Measurements from ENCODE around the gene PROSER2. TPM values are rescaled to one million over a fixed set of nuclear protein-coding genes. Genes with fewer than 3 reads are reported as not detected.
A peak's percentile ranks its signal among the peaks of the same experiment; 100 is the strongest.

The PROSER2 gene
- total and polyA plus RNA-seq, 9 of the 15 experiments (the other 6 are each of a cell fraction or from before 2014, with no cell fraction given): 0.62 to 14.8 (median 2.9) TPM

DNA sequence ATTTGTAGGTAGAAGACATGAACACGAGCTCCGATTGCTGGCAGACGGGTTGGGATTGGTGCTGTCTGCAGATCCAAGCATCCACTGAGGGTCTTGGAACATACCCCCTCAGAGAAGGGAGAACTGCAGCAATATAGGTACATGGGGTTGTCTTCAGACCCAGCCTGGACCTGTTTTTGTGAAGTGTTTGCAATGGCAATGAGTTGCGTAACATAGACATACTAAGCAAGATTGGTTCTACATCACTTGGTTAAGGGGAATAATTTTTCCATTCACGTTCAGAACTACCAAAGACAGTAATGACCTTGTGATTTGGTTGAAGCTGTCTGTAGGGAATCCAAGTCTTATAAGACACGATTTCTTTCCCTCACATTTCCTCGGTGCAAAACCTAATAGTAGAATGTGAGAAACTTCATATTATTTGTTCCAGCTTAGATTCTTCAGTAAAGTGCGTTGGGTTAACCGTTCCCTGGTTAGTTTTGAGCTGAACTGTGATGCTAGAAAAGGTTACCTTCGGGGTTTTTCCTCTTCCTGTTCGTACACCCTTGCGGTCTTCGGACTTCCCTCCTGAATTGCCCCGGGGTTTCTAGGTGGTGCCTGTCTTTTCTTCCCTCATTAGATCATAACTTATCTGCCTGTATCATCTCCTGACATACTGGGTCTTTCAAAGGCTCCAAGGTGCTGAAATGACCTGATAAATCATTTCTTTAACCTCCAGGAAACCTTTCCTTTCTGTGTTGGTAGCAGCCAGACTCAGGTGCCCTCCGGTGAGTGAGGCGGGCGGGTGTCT is 14.4 kb downstream of the PROSER2 start:
- POLR2A ChIA-PET: interaction anchor here (0.5 to 1.3 kb wide), 2 partner anchors 9 to 379 kb away, joined by 3 to 4 read pairs; no protein-coding TSS in a partner anchor
- no peaks in the 10 kb centered on the region for H3K27me3 ChIP-seq (ENCODE audit: control insufficient read depth in 2 of 2, insufficient read depth in 2 of 2, low read length in 2 of 2)
- in situ Hi-C loops (cut with MboI) (no loop called here), intact Hi-C loops (cut with micrococcal nuclease) (no loop called here)
- H3K4me3 ChIP-seq: no peak overlapping the region
- ATAC-seq (no peak), DNase-seq (ENCODE audit: extremely low read depth in 1 of 4, low spot score in 3 of 4) (no peak), FAIRE-seq (peak; percentile 19)
- H4K20me1 ChIP-seq (replicated peaks; ENCODE audit: control insufficient read depth, insufficient read depth, low read length): no peaks in the 10 kb centered on the region
- no peaks in the 10 kb centered on the region for H3K9me3 ChIP-seq (replicated peaks; ENCODE audit: control insufficient read depth, insufficient read depth, low read depth, low read length)
- no peak overlapping the region for H2AFZ ChIP-seq (ENCODE audit: low read depth, low read length)
- WGBS (ENCODE audit: insufficient coverage, low coverage, missing lambda C conversion rate): 62% methylated on average over 17 of the region's 17 CpGs
- TF ChIP-seq CEBPB (tag; IDR thresholded peaks at IDR 0.05) (peak; percentile 91), KAT8 (IDR thresholded peaks at IDR 0.05; ENCODE audit: low read depth) (no peak), TCF15 (CRISPR knock-in tag; IDR thresholded peaks at IDR 0.05) (no peak), CEBPG (CRISPR knock-in tag; IDR thresholded peaks at IDR 0.05) (no peak), CEBPG (tag; conservative IDR thresholded peaks at IDR 0.05 in 1 of 2, IDR thresholded peaks at IDR 0.05 in 1 of 2) (peak; percentile 39 to 62; a peak in 3 of 4 replicates)
- H3K79me2 ChIP-seq (ENCODE audit: control insufficient read depth, insufficient read depth, low read length): peaks cover 3% of the 10 kb centered on the region; the same call in 1 of the 3 replicates
- CTCF ChIA-PET (ENCODE audit: low intra/inter-chr PET ratio): no interaction called here
- H3K36me3 ChIP-seq (ENCODE audit: control insufficient read depth, insufficient read depth, low read length): no peaks in the 10 kb centered on the region
- no peak overlapping the region for H3K9ac ChIP-seq (ENCODE audit: insufficient read depth in 1 of 2, low read depth in 2 of 2, low read length in 2 of 2)
- no peaks in the 10 kb centered on the region for H3K4me1 ChIP-seq (replicated peaks in 1 of 2; ENCODE audit: control insufficient read depth in 2 of 2, insufficient read depth in 2 of 2, low read length in 2 of 2)
- BruUV-seq (replicated peaks): no TSS peak
- H3K9me1 ChIP-seq (ENCODE audit: control insufficient read depth, insufficient read depth, low read length): no peaks in the 10 kb centered on the region
- H3K27ac ChIP-seq (ENCODE audit: extremely low read depth, low read depth, low read length): no peak overlapping the region
- H3K4me2 ChIP-seq (ENCODE audit: insufficient read depth, low read length): no peak overlapping the region
